K562 (cell line): Measurements from ENCODE around the gene CD74. TPM values are rescaled to one million over a fixed set of nuclear protein-coding genes. Genes with fewer than 3 reads are reported as not detected.

ENCODE experiments used
- ARID2 ChIP-seq: fragments of 450-650 bp; IDR thresholded peaks from 2 replicates; pipeline ENCODE4 v1.6.1; 2017; ENCODE audit warnings: antibody characterized with exemption, mild to moderate bottlenecking
- ARID3A ChIP-seq: IDR thresholded peaks from 2 replicates; pipeline ENCODE4 v1.6.1; 2012; ENCODE audit warnings: low read depth, low read length, improper control_type of control experiment, borderline replicate concordance
- CHAMP1 ChIP-seq: fragments of 450-650 bp; IDR thresholded peaks from 2 replicates; pipeline ENCODE4 v1.6.1; 2016; ENCODE audit warnings: mild to moderate bottlenecking
- GTF2B ChIP-seq: IDR thresholded peaks from 2 replicates; pipeline ENCODE4 v1.6.1; 2011; ENCODE audit not compliant: insufficient read length; ENCODE audit errors: extremely low read depth
- HNRNPL ChIP-seq: fragments of 200-400 bp; formaldehyde crosslinking; IDR thresholded peaks from 2 replicates; pipeline ENCODE4 v1.6.1; 2017; ENCODE audit warnings: low read depth, mild to moderate bottlenecking, low read length
- HNRNPUL1 ChIP-seq: fragments of 200-400 bp; formaldehyde crosslinking; IDR thresholded peaks from 2 replicates; pipeline ENCODE4 v1.6.1; 2017; ENCODE audit warnings: low read length
- KDM1A ChIP-seq, 2 experiments: fragments of 450-650 bp; IDR thresholded peaks; 2 replicates each; pipeline ENCODE4 v1.6.1; 2016; ENCODE audit warnings: mild to moderate bottlenecking in 2 of 2
- MTA3 ChIP-seq: fragments of 450-650 bp; formaldehyde crosslinking; IDR thresholded peaks from 2 replicates; pipeline ENCODE4 v1.6.1; 2017; ENCODE audit warnings: mild to moderate bottlenecking, borderline replicate concordance
- PHB ChIP-seq: fragments of 250-450 bp; sonication (Bioruptor Pico); IDR thresholded peaks from 2 replicates; pipeline ENCODE4 v1.5.0; 2021
- POLR3G ChIP-seq: IDR thresholded peaks from 2 replicates; pipeline ENCODE4 v1.6.1; 2011; ENCODE audit not compliant: insufficient read length, insufficient replicate concordance; ENCODE audit errors: extremely low read depth
- SPI1 ChIP-seq: IDR thresholded peaks from 2 replicates; pipeline ENCODE4 v1.6.1; 2011; ENCODE audit warnings: low read depth, low read length, control low read depth, borderline replicate concordance
- TEAD2 ChIP-seq: fragments of 450-650 bp; IDR thresholded peaks from 2 replicates; pipeline ENCODE4 v1.6.1; 2016; ENCODE audit warnings: missing genetic modification characterization, control low read depth, missing compliant biosample characterization
- THAP7 ChIP-seq: fragments of 250-450 bp; sonication (Bioruptor Pico); IDR thresholded peaks from 2 replicates; pipeline ENCODE4 v1.5.0; 2021
- ZBTB49 ChIP-seq: sonication (generic); formaldehyde crosslinking; IDR thresholded peaks from 2 replicates; pipeline ENCODE4 v1.8.0; 2022; ENCODE audit warnings: missing genetic modification reagents, mild to moderate bottlenecking, borderline replicate concordance
- ZBTB9 ChIP-seq: fragments of 450-650 bp; formaldehyde crosslinking; IDR thresholded peaks from 2 replicates; pipeline ENCODE4 v1.4.0; 2020; ENCODE audit warnings: mild to moderate bottlenecking, moderate library complexity
- ZNF143 ChIP-seq: sonication (generic); formaldehyde crosslinking; IDR thresholded peaks from 2 replicates; pipeline ENCODE4 v1.9.0; 2022; ENCODE audit warnings: mild to moderate bottlenecking, missing genetic modification reagents
- ZNF197 ChIP-seq: fragments of 200-800 bp; sonication (Bioruptor generic); IDR thresholded peaks from 2 replicates; pipeline ENCODE4 v1.6.1; 2016; ENCODE audit warnings: low read depth, missing genetic modification characterization, missing compliant biosample characterization
- ZZZ3 ChIP-seq: fragments of 450-650 bp; IDR thresholded peaks from 2 replicates; pipeline ENCODE4 v1.6.1; 2016; ENCODE audit warnings: antibody characterized with exemption, mild to moderate bottlenecking, moderate library complexity
- polyA plus RNA-seq, 8 experiments: library from polyadenylated mRNA; depleted of rRNA in 4 of 8; stranded (reverse) in 5 of 8; unstranded in 3 of 8; fragments of >200 nt; fragmentation: Nextera tagmentation in 2 of 8; fragmentation: Illumina TruSeq in 1 of 8; extraction: Ambion mirVana in 2 of 8; extraction: Trizol in 1 of 8; gene quantifications; 2 replicates each; pipeline versions ENCODE4 v1.2.1 to v1.2.3, GENCODE V29; 2011 to 2014; ENCODE audit warnings: inconsistent platforms in 1 of 8, missing spikeins in 1 of 8
- total RNA-seq, 7 experiments: library from RNA; depleted of rRNA in 6 of 7; stranded (reverse); fragments of >200 nt in 6 of 7; fragmentation: Illumina TruSeq in 2 of 7; extraction: Trizol in 2 of 7; gene quantifications; 2 replicates each; pipeline versions ENCODE4 v1.2.1 to v1.2.3, GENCODE V29; 2011 to 2021; ENCODE audit warnings: low replicate concordance in 1 of 7

Gene CD74
- total and polyA plus RNA-seq, 9 of the 15 experiments (the other 6 are each of a cell fraction or from before 2014, with no cell fraction given), result 0.07 to 4.8 (median 0.32) TPM

- TF ChIP-seq POLR3G (no peak), ZNF143 (CRISPR knock-in tag) (peak; percentile 89), HNRNPUL1 (no peak), KDM1A (IDR thresholded peaks at IDR 0.05) (peak in 1 of 2 experiments; percentile 17; a peak in 1 of 4 replicates), MTA3 (peak; percentile 21; the same call in 1 of the 2 replicates), TEAD2 (no peak), ZNF197 (CRISPR knock-in tag) (no peak), GTF2B (no peak), CHAMP1 (no peak), ARID3A (no peak), SPI1 (peak; percentile 61), PHB (CRISPR knock-in tag) (no peak), ZBTB9 (CRISPR knock-in tag) (no peak), ARID2 (no peak), ZZZ3 (no peak), HNRNPL (no peak), THAP7 (CRISPR knock-in tag) (no peak), ZBTB49 (CRISPR knock-in tag) (no peak)
These were observed 55.1 kb downstream of the CD74 start, which contains the start of gene TCOF1 (continued) for GRCh38 chr5:150357326-150358260.
